ENCODE measurements around the gene CD63.

CD63 gene

GRCh38 chr12:55704824-55705718, 23.7 kb downstream of the CD63 start:
- no peak for DNase-seq (ENCODE audit: low read depth)

- no peak for DNase-seq (ENCODE audit: low read depth)
Measured at GRCh38 chr12:55703901-55704761, 24.7 kb downstream of the CD63 start.

GRCh38 chr12:55703288-55703687, 25.5 kb downstream of the CD63 start:
- DNase-seq (ENCODE audit: low read depth), result no peak

- DNase-seq (ENCODE audit: low read depth), result no peak
Measured at GRCh38 chr12:55702861-55703260, 25.9 kb downstream of the CD63 start.

DNA sequence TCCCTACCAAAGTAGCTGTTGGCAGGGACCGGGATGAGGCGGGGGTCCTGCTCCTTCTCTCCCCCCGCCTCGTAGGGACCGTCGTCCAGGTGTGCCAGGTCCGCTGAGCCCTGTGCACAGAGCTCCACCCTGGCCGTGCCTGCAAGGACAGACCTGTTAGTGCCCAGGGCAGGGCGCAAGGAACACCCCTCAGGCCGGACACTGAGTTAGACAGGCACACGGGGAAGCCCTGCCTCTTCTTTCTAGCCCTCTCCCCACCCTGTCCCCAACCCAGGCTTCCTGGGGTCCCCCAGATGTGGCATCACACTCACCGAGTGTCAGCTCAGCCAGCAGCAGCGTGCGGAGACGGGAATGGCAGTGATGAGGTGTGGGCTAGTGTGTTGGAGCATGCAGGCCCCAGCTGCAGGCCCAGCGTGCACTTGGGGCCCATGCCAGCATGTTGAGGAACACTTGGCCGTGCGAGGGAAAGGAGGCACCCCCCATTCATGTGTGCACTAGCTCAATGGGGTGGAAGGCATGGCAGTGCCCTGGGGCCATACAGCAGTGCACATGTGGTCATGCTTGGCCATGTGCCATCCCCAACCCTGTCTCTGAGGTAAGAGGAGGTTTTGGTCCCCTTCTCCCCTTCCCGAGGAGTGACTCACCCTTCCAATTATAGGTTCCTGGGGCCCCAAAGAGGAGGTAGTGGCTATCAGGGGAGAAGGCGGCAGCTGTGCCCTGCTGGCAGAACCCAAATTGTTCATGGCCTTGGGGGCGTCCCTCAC, 28.4 kb downstream of the CD63 start:
- DNase-seq (ENCODE audit: low read depth), result no peak

DNA sequence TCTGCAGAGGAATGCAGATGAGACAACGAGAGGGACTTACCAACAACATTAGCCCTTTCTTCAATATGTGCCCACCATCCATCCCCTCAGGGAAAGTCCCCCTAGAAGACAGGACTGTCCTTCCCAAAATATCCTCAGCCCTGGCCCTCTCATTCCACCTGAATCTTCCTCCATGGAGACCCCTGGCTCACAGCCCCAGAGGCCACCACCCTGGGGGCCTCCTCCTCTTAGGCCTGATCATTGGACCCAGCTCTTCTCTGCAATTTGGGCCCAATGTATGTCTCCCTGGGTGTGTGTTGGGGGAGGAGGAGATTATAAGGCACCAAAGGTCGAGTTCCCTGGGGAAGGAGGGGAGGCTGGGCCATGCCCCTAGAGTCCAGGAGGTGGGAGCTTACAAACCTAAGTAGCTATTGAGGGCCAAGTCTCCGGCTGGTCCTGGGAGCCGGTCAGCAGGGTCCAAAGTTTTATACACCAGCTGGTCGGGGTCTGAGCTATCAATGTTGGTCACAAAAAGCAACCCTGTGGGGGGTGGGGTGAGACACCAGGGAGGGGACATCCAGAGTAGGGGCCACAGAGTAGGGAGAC, 29.2 kb downstream of the CD63 start:
- no peak for DNase-seq (ENCODE audit: low read depth)

- DNase-seq (ENCODE audit: low read depth), result no peak
Measured at GRCh38 chr12:55698965-55699364, 29.8 kb downstream of the CD63 start.

GRCh38 chr12:55698241-55698955, 30.4 kb downstream of the CD63 start:
- no peak for DNase-seq (ENCODE audit: low read depth)

GRCh38 chr12:55697686-55698085, 31.1 kb downstream of the CD63 start:
- DNase-seq (ENCODE audit: low read depth), result no peak

- DNase-seq (ENCODE audit: low read depth), result no peak
Measured at GRCh38 chr12:55696796-55697462, 31.9 kb downstream of the CD63 start.

GRCh38 chr12:55696141-55696540, 32.7 kb downstream of the CD63 start:
- no peak for DNase-seq (ENCODE audit: low read depth)

DNA sequence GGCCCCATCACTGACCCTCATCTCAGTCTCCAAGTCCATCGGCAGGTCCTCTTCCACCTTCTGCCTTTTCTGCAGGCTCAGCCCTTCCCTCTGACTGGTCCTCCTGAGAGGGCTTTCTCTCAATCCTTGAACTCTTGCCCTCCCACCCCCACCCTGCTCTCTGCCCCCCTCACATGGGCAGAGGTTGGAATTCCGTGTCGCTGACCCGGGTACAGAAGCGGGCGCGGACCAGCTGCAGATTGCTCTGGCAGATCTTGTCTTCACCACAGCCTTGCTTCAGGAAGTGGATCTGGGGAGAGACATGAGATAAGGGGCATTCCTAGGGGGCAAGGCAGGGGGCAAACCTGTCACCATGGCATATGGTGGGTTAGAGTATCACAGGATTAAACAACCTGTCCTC, 33.5 kb downstream of the CD63 start:
- DNase-seq (ENCODE audit: low read depth), result no peak

- DNase-seq (ENCODE audit: low read depth), result no peak
Measured at GRCh38 chr12:55694651-55695050, 34.2 kb downstream of the CD63 start.

DNA sequence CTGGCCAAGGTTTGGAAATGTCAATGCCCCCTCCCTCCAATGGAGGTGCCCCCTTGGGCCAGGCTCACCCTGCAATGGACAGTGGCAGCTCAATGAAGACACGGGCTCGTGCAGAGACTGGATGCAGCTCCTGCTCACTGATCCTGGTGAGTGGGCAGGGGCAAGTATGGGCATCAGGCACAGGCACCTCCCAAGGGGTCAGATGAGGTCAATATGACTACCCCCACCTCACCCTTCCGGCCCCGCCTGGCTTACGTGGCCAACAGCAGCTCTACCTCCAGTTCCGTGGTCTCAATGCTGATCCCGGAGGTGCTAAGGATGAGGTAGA, 34.7 kb downstream of the CD63 start:
- no peak for DNase-seq (ENCODE audit: low read depth)

- DNase-seq (ENCODE audit: low read depth), result no peak
Measured at GRCh38 chr12:55693323-55694187, 35.3 kb downstream of the CD63 start.

DNA sequence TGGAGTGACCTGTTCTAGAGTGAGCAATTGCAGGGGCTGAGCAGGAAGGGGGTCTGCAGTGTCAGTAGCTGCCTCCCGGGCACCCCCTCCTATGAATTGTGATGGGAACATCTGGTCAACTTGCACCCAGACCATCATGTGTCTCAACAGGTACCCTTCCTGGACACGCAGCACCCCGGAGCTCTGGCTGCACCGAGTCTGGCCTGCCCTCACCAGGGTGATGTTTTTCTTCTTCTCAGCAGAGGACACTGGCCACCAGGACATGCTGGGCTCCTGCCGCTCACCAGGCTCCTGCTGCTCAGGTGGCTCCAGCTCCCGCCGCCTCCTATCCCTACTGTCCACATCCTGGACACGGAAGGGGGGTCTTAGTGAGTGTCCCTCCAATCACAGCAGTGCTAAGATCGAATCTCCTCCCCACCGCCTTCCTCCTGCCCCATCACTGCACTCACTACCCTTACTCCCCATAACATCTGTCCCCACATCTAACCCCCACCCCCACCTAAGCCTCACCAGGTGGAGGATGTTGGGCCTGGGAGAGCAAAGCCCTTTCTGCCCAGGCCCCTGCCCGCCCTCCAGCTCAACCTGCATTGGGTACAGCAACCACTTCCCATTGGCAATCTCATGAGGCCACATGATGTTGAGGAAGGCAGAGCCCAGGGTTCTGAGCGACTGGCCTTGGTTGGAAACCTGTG, 36.0 kb downstream of the CD63 start:
- DNase-seq (ENCODE audit: low read depth), result no peak

- no peak for DNase-seq (ENCODE audit: low read depth)
Measured at GRCh38 chr12:55688716-55689655, 39.8 kb downstream of the CD63 start.

GRCh38 chr12:55687746-55688145, 41.1 kb downstream of the CD63 start:
- DNase-seq (ENCODE audit: low read depth), result no peak

All from non-pigmented ciliary epithelial cell (primary cell).